Coronary artery (tissue), 2 donors: ENCODE results near the gene NFIB.

Experiments used
- DNase-seq: peaks from one replicate; pipeline ENCODE4 v3.0.0-alpha.2; 2017; ENCODE audit warnings: low spot score
- H3K27ac ChIP-seq, 2 donors: fragments of 200-600 bp; sonication (generic); one replicate each; pipeline ENCODE4 v1.5.1; 2016 to 2019
- H3K4me3 ChIP-seq: fragments of 200-600 bp; sonication (generic); 2 replicates; pipeline ENCODE4 v1.5.1; 2016; ENCODE audit warnings: mild to moderate bottlenecking, moderate library complexity
- TF ChIP-seq, protein P1 (sequence below): fragments of 200-600 bp; sonication (generic); IDR thresholded peaks from one replicate; pipeline ENCODE4 v1.5.1; 2019; ENCODE audit warnings: antibody characterized with exemption

NFIB gene

DNA sequence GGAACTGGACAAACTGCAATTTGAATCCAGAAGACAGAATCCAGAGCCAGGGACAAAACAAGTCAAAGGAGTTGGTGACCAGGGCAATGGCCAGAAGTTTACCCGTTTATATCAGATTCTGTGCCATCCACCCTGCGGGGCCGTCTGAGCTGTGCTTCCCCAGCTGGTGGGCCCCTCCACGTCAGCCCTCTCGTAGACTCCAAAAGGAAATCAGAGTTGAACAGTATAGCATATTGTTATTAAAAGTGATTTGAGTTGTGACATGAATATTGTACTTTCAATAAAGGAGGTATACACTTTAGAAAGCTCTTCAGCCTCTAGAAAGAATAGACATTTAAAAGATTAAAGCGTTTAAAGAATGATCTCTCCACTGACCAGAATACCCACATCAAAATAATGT lies 102.4 kb downstream of the NFIB start:
- no peak for DNase-seq
- H3K27ac ChIP-seq, result no peak overlapping the region
- no peak overlapping the region for H3K4me3 ChIP-seq
- TF ChIP-seq, protein P1, sequence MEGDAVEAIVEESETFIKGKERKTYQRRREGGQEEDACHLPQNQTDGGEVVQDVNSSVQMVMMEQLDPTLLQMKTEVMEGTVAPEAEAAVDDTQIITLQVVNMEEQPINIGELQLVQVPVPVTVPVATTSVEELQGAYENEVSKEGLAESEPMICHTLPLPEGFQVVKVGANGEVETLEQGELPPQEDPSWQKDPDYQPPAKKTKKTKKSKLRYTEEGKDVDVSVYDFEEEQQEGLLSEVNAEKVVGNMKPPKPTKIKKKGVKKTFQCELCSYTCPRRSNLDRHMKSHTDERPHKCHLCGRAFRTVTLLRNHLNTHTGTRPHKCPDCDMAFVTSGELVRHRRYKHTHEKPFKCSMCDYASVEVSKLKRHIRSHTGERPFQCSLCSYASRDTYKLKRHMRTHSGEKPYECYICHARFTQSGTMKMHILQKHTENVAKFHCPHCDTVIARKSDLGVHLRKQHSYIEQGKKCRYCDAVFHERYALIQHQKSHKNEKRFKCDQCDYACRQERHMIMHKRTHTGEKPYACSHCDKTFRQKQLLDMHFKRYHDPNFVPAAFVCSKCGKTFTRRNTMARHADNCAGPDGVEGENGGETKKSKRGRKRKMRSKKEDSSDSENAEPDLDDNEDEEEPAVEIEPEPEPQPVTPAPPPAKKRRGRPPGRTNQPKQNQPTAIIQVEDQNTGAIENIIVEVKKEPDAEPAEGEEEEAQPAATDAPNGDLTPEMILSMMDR, result no peak

DNA sequence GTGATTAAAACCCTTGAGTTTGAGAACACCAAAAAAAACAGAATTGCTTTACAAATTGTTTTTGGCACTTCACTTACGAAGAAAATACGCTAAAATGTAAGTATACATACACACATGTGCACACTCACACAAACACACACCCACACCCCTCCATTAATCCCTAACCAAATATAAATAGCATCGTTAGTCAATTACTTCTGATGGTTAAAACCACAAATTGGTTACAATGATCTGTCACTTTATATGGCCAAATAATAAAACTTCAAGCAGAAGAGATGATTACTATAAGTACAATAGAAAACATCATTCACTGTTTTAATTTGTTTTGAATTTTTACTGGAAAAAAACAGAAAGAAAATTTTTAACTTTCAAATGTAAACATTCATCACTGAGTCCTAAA lies 103.5 kb downstream of the NFIB start:
- DNase-seq, result no peak
- Histone ChIP-seq H3K27ac (no peak overlapping the region), H3K4me3 (no peak overlapping the region)
- TF ChIP-seq, protein P1, result no peak

DNA sequence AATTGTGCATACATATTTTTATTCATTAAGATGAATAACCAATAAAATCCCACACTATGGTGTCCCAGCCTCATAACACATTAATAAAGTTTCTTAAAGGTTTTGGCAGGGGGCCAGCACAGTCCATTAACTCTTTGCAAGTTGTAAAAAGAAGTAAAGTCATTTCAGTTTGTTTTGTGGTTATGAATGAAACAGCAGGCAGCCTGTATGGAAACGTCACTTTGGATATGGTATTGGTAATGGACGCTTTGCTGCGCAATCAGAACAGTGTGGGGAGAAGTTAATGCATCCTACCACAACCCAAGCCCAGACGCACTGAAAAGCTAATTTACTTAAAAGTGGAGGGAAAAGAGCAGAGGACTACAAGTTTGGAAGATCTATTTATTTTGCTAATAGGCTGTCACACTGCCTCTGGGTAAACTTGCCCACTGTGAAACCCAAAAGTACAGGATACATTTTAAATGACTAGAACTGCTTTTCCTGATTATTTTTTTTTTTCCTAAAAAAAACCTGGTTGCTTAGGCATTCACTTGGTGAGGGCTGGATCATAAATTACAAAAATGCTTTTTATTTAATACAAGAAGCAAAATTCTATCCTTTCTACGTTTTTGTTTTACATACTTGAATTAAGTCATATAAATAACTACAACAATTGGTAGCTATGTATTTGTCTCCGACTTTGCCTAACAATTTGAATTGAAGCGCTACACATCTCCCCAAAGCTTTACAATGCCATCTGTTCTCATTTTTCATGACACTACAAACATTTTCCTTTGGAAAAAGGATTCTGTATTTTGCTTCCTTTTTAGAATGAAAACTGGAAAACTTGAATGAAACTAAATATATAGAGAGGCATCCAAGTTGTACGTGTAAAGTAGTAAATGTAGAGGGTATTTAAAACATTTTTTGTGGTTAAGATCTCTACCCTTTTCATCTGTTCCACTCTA lies 104.3 kb downstream of the NFIB start:
- Histone ChIP-seq H3K4me3 (no peak overlapping the region), H3K27ac (no peak overlapping the region)
- DNase-seq, result no peak

DNA sequence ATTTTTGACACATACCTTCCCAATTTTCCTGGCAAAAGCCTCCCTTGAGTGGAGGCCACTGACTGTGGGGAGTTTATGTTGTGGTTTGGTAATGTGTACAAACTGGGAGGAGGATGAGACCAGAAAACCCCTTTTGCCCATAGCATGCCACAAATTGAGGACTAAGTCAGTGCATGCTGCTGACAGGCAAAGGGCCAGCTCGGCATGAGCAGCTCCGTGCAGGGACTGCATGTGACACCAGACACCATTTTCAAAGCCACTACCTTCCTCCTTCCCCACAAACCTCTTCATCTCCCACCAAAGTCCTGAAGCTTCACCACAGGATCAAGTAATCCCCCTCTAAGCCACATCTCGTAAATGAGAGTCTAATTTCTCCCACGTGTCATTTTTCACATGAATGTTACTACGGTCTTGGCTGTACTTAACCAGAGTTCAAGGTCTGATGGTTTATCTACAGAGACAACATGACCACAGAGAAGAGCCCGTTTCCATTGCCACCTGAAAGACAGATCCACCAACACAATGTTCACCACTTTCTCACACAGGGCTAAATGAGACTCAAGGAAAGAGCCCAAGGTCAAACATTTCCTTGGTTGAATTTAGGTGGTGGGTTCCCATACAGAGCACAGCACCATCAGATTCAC lies 106.5 kb downstream of the NFIB start:
- H3K4me3 ChIP-seq, result no peak overlapping the region
- DNase-seq, result no peak
- H3K27ac ChIP-seq, result no peak overlapping the region
- TF ChIP-seq, protein P1, result no peak

More for the DNA sequence above, 104.3 kb downstream of the NFIB start:
- TF ChIP-seq, protein P1, result no peak

DNA sequence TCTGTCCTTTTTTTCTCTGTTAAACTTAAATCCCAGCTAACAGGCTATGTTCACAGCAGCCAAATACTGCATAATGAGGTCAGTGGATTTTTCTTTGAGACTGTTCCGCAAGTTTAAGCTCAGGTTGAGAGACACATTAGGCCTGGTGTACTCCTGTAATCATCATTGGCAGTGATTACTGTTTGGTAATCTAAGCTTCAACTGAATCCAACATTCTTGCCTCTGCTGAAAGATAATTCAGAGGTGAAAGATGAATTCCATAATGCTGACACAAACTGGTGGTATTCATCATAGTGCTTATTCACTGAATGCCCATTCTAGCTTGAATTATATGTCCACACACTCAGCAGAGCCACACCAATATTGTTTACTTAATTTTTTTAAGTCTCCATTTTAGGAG lies 108.5 kb downstream of the NFIB start:
- TF ChIP-seq, protein P1, result no peak
- no peak for DNase-seq
- Histone ChIP-seq H3K27ac (peak overlapping the region; percentile 28 to 61), H3K4me3 (no peak overlapping the region)

DNA sequence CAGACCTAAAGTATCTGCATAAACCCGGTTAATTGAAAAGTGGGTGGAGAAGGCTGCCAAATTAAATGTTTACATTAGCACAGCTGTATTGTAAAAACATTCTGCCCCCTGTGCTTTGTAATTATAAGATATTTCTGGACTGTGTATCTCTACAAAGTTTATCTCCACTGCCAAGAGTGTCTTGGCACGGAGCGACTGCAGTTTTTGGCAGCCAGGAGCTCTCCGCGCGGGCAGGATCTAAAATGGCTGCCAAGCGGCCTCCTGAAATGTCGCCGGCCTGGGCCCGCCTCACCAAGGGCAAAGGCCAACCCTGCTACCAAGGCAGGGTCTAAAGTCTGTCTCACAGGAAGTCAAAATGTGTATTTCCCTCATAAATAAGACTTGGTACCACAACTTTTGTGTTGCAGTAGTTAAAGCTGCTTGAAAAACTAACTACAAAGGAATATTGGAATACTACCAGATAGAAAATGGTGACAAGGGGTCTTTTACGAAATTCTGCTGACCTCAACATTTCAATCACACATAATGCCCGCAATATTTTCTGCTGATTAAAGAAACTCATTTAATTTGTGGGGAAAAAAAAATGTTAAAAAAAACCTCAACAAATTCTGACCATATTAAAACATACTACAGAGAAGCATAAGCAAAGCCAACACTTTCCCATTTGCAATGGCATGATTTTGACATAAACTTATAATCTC lies 110.4 kb downstream of the NFIB start:
- no peak for DNase-seq
- TF ChIP-seq, protein P1, result no peak
- H3K4me3 ChIP-seq, result peak overlapping the region; percentile 48
- H3K27ac ChIP-seq, result peak overlapping the region; percentile 59 to 87
